Measurements from ENCODE around the gene PLEKHG5.

- TF ChIP-seq MAFK (IDR thresholded peaks at IDR 0.05; ENCODE audit: partially characterized antibody), result no peak
- TF ChIP-seq EP300 (IDR thresholded peaks at IDR 0.05), result no peak
- no peak for TF ChIP-seq MAX (IDR thresholded peaks at IDR 0.05)
- TF ChIP-seq MYC (IDR thresholded peaks at IDR 0.05; ENCODE audit: borderline replicate concordance, low read length), result no peak
- no peak for TF ChIP-seq HMGXB4 (CRISPR knock-in tag; IDR thresholded peaks at IDR 0.05; ENCODE audit: borderline replicate concordance)
- TF ChIP-seq CTCF (IDR thresholded peaks at IDR 0.05), result no peak
- no peak for TF ChIP-seq GATA3 (IDR thresholded peaks at IDR 0.05; ENCODE audit: borderline replicate concordance)
- no peak for TF ChIP-seq PHF8 (IDR thresholded peaks at IDR 0.05; ENCODE audit: borderline replicate concordance, low read depth)
- no peak for TF ChIP-seq RFX5 (IDR thresholded peaks at IDR 0.05)
- TF ChIP-seq SMC3 (IDR thresholded peaks at IDR 0.05), result no peak
- TF ChIP-seq CHD2 (IDR thresholded peaks at IDR 0.05; ENCODE audit: low read length, partially characterized antibody), result no peak
- TF ChIP-seq HDAC2 (IDR thresholded peaks at IDR 0.05), result no peak
These were observed 49.9 kb downstream of the PLEKHG5 start for GRCh38 chr1:6441586-6441985.
